Stimulated activated CD8-positive, alpha-beta memory T cell treated with anti-CD3 and anti-CD28 coated beads, Interleukin-15, amount 100 ng/mL, for 24 hours (primary cell): Measurements from ENCODE around the gene OLA1.
"Not testable (repeated sequence)": the region's sequence is repeated elsewhere in the genome, so short reads cannot be mapped to it uniquely, and the experiment has no call there.

ENCODE experiments used
- DNase-seq: peaks from one replicate; pipeline ENCODE4 v3.0.0-alpha.2; 2020; ENCODE audit warnings: low read depth

Gene OLA1

GRCh38 chr2:174248187-174248997 is at the start of gene OLA1:
TSS of gene OLA1 (minus strand) at chr2:174248532. CDS start at chr2:174246815, 1,717 bp downstream.
- DNase-seq: peak; percentile 92

- DNase-seq: no peak
Observed at GRCh38 chr2:174292908-174293307, 44.6 kb upstream of the OLA1 start.

GRCh38 chr2:174286172-174286571 is 37.8 kb upstream of the OLA1 start:
- DNase-seq: no peak

- no peak for DNase-seq
Observed at GRCh38 chr2:174282441-174282840, 34.1 kb upstream of the OLA1 start.

GRCh38 chr2:174281736-174282135 is 33.4 kb upstream of the OLA1 start:
- no peak for DNase-seq

- no peak for DNase-seq
Observed at GRCh38 chr2:174280596-174280995, 32.3 kb upstream of the OLA1 start.

- not testable (repeated sequence) for DNase-seq
Observed at GRCh38 chr2:174270263-174270662, 21.9 kb upstream of the OLA1 start.

- DNase-seq: no peak
Observed at GRCh38 chr2:174266288-174266687, 18.0 kb upstream of the OLA1 start.

GRCh38 chr2:174263997-174264396 is 15.7 kb upstream of the OLA1 start:
- no peak for DNase-seq

- no peak for DNase-seq
Observed at GRCh38 chr2:174259981-174260380, 11.6 kb upstream of the OLA1 start.

DNA sequence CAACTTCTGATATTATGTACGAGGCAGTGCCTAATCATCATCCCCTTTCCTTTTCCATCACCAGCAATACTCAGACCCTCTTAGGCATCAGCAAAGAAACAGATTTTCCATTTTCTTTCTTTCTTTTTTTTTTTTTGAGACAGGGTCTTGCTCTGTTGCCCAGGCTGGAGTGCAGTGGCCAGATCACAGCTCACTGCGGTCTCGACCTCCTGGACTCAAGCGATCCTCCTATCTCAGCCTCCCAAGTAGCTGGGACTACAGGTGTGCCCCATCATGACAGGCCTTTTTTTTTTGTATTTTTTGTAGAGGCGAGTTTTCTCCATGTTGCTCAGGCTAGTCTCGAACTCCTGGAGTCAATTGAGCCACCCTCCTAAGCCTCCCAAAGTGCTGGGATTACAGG is 5.9 kb upstream of the OLA1 start:
- no peak for DNase-seq

- no peak for DNase-seq
Observed at GRCh38 chr2:174248998-174249592, 763 bp upstream of the OLA1 start.

DNA sequence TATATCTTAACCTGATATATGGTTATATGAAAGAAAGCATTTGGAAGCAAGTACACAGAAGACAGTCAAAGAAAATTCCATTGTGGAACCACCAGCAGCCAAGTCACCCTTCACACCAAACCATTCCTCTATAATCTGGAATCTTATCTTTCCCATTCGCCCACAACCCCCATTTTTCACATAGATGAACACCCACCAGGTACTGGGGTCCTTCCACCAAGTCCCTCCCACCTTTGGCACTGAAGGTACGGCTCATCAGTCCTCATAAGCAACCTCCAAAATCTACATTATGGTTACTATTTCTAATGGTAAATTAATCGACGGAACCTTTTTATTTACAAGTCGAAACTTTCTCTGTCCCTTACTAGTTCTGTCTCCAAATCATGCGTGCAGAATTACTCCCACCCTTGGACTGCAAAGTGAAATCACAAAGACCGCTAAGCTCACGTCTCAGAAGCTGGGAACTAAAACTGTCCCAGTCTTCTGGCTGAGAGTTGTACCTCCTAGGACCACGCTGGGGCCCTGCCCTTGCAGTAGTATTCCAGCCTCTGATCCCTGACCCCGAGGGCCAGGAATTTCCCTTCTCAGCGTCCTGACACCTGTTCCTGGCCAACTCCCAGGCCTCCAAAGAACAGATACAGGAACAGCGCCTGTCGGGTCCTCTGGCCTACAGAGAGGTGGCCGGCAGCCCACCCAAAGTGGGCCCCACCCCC is 702 bp downstream of the OLA1 start:
- no peak for DNase-seq

GRCh38 chr2:174246944-174247381 is 1.4 kb downstream of the OLA1 start:
- DNase-seq: no peak

DNA sequence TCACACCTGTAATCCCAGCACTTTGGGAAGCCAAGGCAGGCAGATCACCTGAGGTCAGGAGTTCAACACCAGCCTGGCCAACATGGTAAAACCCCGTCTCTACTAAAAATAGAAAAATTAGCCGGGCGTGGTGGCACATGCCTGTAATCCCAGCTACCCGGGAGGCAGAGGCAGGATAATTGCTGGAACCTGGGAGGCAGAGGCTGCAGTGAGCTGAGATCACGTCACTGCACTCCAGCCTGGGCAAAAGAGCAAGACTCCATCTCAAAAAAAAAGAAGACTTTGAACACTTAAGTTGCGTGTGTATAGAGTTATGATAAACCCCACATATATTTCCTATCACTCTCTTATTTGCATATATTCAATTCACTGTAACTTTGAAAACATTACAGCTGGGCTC is 2.7 kb downstream of the OLA1 start:
- not testable (repeated sequence) for DNase-seq

GRCh38 chr2:174245065-174245464 is 3.3 kb downstream of the OLA1 start:
- DNase-seq: no peak

- no peak for DNase-seq
Observed at GRCh38 chr2:174243812-174244211, 4.5 kb downstream of the OLA1 start.

DNA sequence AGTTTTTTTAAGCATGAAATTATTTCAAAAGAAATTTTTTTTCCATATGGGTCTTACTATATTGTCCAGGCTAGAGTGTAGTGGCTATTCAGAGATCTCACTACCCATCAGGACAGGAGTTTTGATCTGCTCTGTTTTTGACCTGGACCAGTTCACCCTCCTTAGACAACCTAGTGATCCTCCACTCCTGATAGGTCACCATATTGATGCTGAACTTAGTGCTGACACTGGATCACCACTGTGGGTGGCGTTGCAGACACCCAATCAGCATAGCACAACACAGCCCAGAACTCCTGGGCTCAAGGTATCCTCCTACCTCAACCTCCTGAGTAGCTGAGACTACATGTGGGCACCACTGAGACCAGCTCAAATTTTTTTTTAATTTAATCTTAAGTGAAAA is 8.2 kb downstream of the OLA1 start:
- DNase-seq: no peak

- DNase-seq: no peak
Observed at GRCh38 chr2:174236429-174236828, 11.9 kb downstream of the OLA1 start.

DNA sequence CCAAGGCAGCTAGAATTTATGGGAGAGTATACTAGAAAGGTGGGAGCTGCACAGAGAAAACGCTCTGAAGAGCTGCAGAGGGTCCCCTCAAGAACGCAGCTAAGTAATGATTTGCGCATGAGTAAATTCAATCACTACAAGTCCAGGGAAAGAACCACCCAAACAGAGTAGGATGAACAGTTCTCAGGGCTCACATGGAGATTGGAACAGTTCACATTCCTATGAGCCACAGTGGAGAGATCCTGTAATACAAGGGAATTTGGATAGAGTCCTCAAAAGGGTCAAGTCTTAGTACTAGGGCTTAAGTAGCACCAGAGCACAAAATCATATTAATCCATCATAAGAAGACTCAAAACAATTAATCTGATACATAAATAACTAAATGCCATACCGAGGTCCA is 12.7 kb downstream of the OLA1 start:
- no peak for DNase-seq

GRCh38 chr2:174233771-174234275 is 14.5 kb downstream of the OLA1 start:
- no peak for DNase-seq

DNA sequence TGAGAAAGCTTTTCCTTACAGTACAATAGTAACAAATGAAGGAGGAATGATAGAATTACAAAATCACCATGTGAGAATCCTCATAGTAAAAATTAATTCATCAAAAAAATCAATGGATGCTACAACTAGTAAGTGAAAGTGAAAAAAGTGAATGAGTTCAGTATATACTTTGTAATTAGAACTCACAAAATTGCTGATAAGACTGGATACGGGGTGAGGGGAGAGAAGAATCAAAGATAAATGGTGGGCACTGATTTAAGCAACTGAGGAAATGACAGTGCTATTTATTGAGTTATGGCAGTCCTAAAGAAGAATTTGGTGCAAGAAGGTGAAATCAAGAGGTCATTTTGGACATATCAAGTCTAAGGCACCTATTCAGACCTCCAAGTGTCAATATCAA is 20.6 kb downstream of the OLA1 start:
- DNase-seq: no peak
